Ishikawa (cell line): ENCODE results near the gene TMEM59L.

ENCODE experiments used
- EGR1 ChIP-seq: IDR thresholded peaks from 2 replicates; pipeline ENCODE4 v1.6.1; 2012
- TF ChIP-seq, protein P1 (sequence below): IDR thresholded peaks from 2 replicates; pipeline ENCODE4 v1.6.1; 2012
- TF ChIP-seq, protein P2 (sequence below): IDR thresholded peaks from 2 replicates; pipeline ENCODE4 v1.6.1; 2012; ENCODE audit warnings: low read depth, mild to moderate bottlenecking

DNA sequence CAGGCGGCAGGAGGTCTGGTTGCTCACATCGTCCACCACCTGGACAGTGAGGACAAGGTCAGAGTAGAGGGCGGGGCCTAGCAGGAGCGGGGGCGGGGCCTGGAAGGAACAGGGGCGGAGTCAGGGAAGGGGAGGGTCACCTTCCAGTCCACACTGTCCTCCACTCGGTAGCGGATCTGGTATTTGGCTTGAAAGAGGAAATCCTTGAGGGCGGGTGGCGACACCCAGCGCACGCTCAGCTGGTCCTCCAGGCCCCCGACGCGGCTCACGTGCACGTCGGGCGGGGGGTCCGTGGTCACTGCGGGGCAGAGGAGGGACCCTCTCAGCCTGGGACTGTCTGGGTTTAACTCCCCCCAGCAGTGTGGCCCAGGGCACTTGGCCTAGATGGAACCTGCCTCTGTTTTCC, 15.9 kb upstream of the TMEM59L start:
- no peak for TF ChIP-seq EGR1
- TF ChIP-seq, protein P1, sequence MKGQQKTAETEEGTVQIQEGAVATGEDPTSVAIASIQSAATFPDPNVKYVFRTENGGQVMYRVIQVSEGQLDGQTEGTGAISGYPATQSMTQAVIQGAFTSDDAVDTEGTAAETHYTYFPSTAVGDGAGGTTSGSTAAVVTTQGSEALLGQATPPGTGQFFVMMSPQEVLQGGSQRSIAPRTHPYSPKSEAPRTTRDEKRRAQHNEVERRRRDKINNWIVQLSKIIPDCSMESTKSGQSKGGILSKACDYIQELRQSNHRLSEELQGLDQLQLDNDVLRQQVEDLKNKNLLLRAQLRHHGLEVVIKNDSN = no peak
- TF ChIP-seq, protein P2, sequence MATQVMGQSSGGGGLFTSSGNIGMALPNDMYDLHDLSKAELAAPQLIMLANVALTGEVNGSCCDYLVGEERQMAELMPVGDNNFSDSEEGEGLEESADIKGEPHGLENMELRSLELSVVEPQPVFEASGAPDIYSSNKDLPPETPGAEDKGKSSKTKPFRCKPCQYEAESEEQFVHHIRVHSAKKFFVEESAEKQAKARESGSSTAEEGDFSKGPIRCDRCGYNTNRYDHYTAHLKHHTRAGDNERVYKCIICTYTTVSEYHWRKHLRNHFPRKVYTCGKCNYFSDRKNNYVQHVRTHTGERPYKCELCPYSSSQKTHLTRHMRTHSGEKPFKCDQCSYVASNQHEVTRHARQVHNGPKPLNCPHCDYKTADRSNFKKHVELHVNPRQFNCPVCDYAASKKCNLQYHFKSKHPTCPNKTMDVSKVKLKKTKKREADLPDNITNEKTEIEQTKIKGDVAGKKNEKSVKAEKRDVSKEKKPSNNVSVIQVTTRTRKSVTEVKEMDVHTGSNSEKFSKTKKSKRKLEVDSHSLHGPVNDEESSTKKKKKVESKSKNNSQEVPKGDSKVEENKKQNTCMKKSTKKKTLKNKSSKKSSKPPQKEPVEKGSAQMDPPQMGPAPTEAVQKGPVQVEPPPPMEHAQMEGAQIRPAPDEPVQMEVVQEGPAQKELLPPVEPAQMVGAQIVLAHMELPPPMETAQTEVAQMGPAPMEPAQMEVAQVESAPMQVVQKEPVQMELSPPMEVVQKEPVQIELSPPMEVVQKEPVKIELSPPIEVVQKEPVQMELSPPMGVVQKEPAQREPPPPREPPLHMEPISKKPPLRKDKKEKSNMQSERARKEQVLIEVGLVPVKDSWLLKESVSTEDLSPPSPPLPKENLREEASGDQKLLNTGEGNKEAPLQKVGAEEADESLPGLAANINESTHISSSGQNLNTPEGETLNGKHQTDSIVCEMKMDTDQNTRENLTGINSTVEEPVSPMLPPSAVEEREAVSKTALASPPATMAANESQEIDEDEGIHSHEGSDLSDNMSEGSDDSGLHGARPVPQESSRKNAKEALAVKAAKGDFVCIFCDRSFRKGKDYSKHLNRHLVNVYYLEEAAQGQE = no peak
